DOHH2 (cell line): ENCODE results near the gene IMMP2L.

Experiments
- H3F3A ChIP-seq: fragments of 200-600 bp; sonication (generic), shearing (Covaris generic); 2 replicates; pipeline ENCODE4 v1.6.0; 2016; ENCODE audit warnings: antibody characterized with exemption, mild to moderate bottlenecking; ENCODE audit not compliant: control insufficient read depth, insufficient read depth
- H3K27ac ChIP-seq: fragments of 200-600 bp; sonication (generic); 2 replicates; pipeline ENCODE4 v1.5.1; 2014; ENCODE audit warnings: low read depth, mild to moderate bottlenecking, low read length, moderate library complexity
- H3K27me3 ChIP-seq: fragments of 200-600 bp; sonication (generic); 2 replicates; pipeline ENCODE4 v1.6.1; 2014; ENCODE audit warnings: mild to moderate bottlenecking, low read length, mixed read lengths; ENCODE audit not compliant: control insufficient read depth
- H3K36me3 ChIP-seq: fragments of 200-600 bp; sonication (generic); 2 replicates; pipeline ENCODE4 v1.6.1; 2014; ENCODE audit warnings: mild to moderate bottlenecking, low read length, moderate library complexity, mixed read lengths; ENCODE audit not compliant: control insufficient read depth
- H3K4me1 ChIP-seq: fragments of 200-600 bp; sonication (generic); 2 replicates; pipeline ENCODE4 v1.6.1; 2014; ENCODE audit warnings: mild to moderate bottlenecking, low read length, mixed read lengths; ENCODE audit not compliant: control insufficient read depth
- H3K4me2 ChIP-seq: fragments of 200-600 bp; sonication (generic); 2 replicates; pipeline ENCODE4 v1.6.0; 2014; ENCODE audit warnings: mild to moderate bottlenecking, low read length, moderate library complexity
- H3K4me3 ChIP-seq: fragments of 200-600 bp; sonication (generic); 2 replicates; pipeline ENCODE4 v1.5.1; 2014; ENCODE audit warnings: mild to moderate bottlenecking, low read length, mixed read lengths
- H3K79me2 ChIP-seq: fragments of 200-600 bp; sonication (generic); 2 replicates; pipeline ENCODE4 v1.6.1; 2014; ENCODE audit warnings: mild to moderate bottlenecking, low read length, mixed read lengths; ENCODE audit not compliant: control insufficient read depth
- H3K9me2 ChIP-seq: fragments of 200-600 bp; sonication (generic); replicated peaks from 2 replicates; pipeline ENCODE4 v1.6.1; 2014; ENCODE audit warnings: mild to moderate bottlenecking, low read length, mixed read lengths; ENCODE audit not compliant: control insufficient read depth
- H3K9me3 ChIP-seq: fragments of 200-600 bp; sonication (generic); 2 replicates; pipeline ENCODE4 v1.6.1; 2014; ENCODE audit warnings: antibody characterized with exemption, low read length, mixed read lengths; ENCODE audit not compliant: control insufficient read depth, insufficient read depth
- H4K20me1 ChIP-seq: fragments of 200-600 bp; sonication (generic); 2 replicates; pipeline ENCODE4 v1.6.0; 2014; ENCODE audit warnings: low read depth, mild to moderate bottlenecking, antibody characterized with exemption, low read length, moderate library complexity; ENCODE audit not compliant: control insufficient read depth, insufficient read depth
- CTCF ChIP-seq: fragments of 200-600 bp; sonication (generic); IDR thresholded peaks from one replicate; pipeline ENCODE4 v1.5.1; 2014; ENCODE audit warnings: antibody characterized with exemption, mild to moderate bottlenecking, low read depth, low read length; ENCODE audit not compliant: poor library complexity, severe bottlenecking
- EZH2phosphoT487 ChIP-seq: fragments of 200-600 bp; sonication (generic); IDR thresholded peaks from 2 replicates; pipeline ENCODE4 v1.6.1; 2017; ENCODE audit warnings: borderline replicate concordance, mild to moderate bottlenecking, antibody characterized with exemption, low read length, moderate library complexity, mixed read lengths

IMMP2L gene

DNA sequence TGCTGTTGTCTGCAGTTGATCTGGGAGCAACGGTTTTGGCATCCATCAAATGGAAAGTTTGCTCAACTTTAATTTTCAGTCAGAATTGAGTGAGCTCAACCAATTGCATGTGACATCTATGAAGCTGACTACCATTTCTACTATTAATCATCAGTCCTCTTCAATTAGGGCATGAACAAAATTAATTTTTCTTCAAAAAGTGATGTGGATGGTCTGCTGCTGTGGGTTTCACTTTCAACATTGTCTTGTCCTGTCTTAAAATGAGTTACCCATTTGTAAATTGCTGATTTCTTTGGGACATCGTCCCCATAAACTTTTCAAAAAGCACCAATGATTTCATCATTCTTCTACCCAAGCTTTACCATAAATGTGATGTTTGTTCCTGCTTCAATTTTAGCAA lies 648.0 kb downstream of the IMMP2L start:
- H4K20me1 ChIP-seq: no peaks in the 10 kb centered on the region
- no peaks in the 10 kb centered on the region for H3K27me3 ChIP-seq
- H3K79me2 ChIP-seq: no peaks in the 10 kb centered on the region
- TF ChIP-seq EZH2phosphoT487 (no peak), CTCF (no peak)
- no peaks in the 10 kb centered on the region for H3F3A ChIP-seq
- H3K4me2 ChIP-seq: no peak overlapping the region
- H3K4me3 ChIP-seq: no peak overlapping the region
- no peaks in the 10 kb centered on the region for H3K36me3 ChIP-seq
- H3K4me1 ChIP-seq: no peaks in the 10 kb centered on the region
- no peak overlapping the region for H3K27ac ChIP-seq
- H3K9me3 ChIP-seq: no peaks in the 10 kb centered on the region
- no peaks in the 10 kb centered on the region for H3K9me2 ChIP-seq

DNA sequence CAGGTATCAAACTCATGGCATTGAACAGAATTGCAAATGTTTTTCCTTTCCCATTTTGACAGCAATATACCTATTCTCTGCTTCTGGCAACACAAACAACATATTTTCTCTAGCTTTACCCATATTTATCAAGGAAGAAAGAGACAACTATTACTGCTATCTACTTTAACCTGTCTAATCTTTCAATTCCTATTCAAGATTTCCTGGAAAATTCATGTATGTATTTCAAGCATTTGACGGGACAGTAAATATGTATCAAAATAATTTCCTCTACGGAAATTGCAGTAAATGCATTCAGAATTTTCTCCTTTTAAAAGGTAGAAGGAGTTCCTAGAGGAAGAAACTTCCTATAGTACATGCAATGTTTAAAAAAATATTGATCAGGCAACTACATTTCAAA lies 650.7 kb downstream of the IMMP2L start:
- H4K20me1 ChIP-seq: no peaks in the 10 kb centered on the region
- H3K36me3 ChIP-seq: no peaks in the 10 kb centered on the region
- H3K79me2 ChIP-seq: no peaks in the 10 kb centered on the region
- H3K27ac ChIP-seq: no peak overlapping the region
- no peaks in the 10 kb centered on the region for H3F3A ChIP-seq
- H3K9me2 ChIP-seq: no peaks in the 10 kb centered on the region
- H3K9me3 ChIP-seq: peaks cover 5% of the 10 kb centered on the region; the same call in 1 of the 2 replicates
- TF ChIP-seq EZH2phosphoT487 (no peak), CTCF (no peak)
- no peak overlapping the region for H3K4me2 ChIP-seq
- no peaks in the 10 kb centered on the region for H3K4me1 ChIP-seq
- no peak overlapping the region for H3K4me3 ChIP-seq
- H3K27me3 ChIP-seq: no peaks in the 10 kb centered on the region

DNA sequence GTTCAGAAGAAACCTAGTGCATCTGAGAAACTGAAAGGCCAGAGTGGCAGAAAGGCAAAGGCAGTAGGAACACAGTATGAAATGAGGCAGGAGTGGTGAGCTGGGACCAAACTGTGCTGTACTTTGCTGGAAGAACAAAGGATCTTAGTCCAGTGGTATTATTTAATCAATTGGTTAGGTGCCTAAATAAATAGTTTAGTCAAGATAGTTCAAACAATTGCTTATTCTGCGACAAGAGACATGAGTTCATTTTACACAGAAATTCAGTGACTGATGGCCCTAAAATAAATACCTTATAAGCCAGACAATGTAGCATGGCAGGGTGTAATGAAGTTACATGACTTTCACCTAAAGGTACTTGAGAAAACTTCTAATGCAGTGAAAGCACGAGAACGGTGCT lies 653.2 kb downstream of the IMMP2L start:
- H3K4me3 ChIP-seq: no peak overlapping the region
- H3F3A ChIP-seq: no peaks in the 10 kb centered on the region
- no peaks in the 10 kb centered on the region for H3K9me2 ChIP-seq
- H3K4me2 ChIP-seq: no peak overlapping the region
- no peaks in the 10 kb centered on the region for H4K20me1 ChIP-seq
- peaks cover 5% of the 10 kb centered on the region; the same call in 1 of the 2 replicates for H3K9me3 ChIP-seq
- H3K36me3 ChIP-seq: no peaks in the 10 kb centered on the region
- no peaks in the 10 kb centered on the region for H3K79me2 ChIP-seq
- no peak overlapping the region for H3K27ac ChIP-seq
- H3K4me1 ChIP-seq: no peaks in the 10 kb centered on the region
- TF ChIP-seq EZH2phosphoT487 (no peak), CTCF (no peak)
- H3K27me3 ChIP-seq: no peaks in the 10 kb centered on the region
